NCI-H2029 (cell line): Measurements from ENCODE around the gene DPH3.

ENCODE experiments used
- DNase-seq: peaks from one replicate; lab custom pipeline; 2025; lab: John Stamatoyannopoulos, UW

DPH3 gene

GRCh38 chr3:16233806-16234205 lies 30.9 kb downstream of the DPH3 start:
- no peak for DNase-seq

GRCh38 chr3:16231983-16232382 lies 32.8 kb downstream of the DPH3 start:
- no peak for DNase-seq

GRCh38 chr3:16229681-16230080 lies 35.1 kb downstream of the DPH3 start:
- no peak for DNase-seq

GRCh38 chr3:16227566-16227965 lies 37.2 kb downstream of the DPH3 start:
- DNase-seq, result no peak

GRCh38 chr3:16224325-16224724 lies 40.4 kb downstream of the DPH3 start:
- DNase-seq, result no peak

- no peak for DNase-seq
Observed at GRCh38 chr3:16222547-16222946, 42.2 kb downstream of the DPH3 start.

GRCh38 chr3:16221990-16222389 lies 42.8 kb downstream of the DPH3 start:
- DNase-seq, result no peak

GRCh38 chr3:16219777-16220176 lies 45.0 kb downstream of the DPH3 start:
- no peak for DNase-seq

GRCh38 chr3:16216373-16216935 lies 48.3 kb downstream of the DPH3 start:
- no peak for DNase-seq

GRCh38 chr3:16214366-16214765 lies 50.4 kb downstream of the DPH3 start:
- no peak for DNase-seq

- DNase-seq, result no peak
Observed at GRCh38 chr3:16211176-16211904, 53.4 kb downstream of the DPH3 start.
